ENCODE measurements around the gene FAM180A.
"Not testable (repeated sequence)": the region's sequence is repeated elsewhere in the genome, so short reads cannot be mapped to it uniquely, and the experiment has no call there.

FAM180A gene

GRCh38 chr7:135711139-135711469, 37.5 kb downstream of the FAM180A start:
- DNase-seq = no peak

- peak; percentile 33 for DNase-seq
These were observed 38.0 kb downstream of the FAM180A start for GRCh38 chr7:135710417-135711138.

DNA sequence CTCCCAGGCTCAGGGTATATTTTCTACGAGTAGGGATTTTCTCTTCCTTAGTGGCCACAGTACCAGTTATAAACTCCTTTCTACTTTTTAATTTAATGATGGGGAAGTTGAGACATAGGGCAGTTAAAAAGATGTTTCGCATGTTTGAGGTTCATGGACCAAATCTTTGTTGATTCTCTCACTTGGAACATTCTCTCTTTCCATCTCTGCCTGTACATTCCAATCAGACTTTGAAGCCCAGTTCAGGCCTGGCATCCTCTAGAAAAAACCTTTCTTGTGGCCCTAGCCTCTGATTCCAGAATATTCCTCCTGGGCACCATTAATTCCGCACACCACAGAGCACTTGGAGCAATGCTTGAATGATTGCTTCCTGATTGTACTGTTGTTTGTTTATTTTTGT, 39.1 kb downstream of the FAM180A start:
- DNase-seq = no peak

DNA sequence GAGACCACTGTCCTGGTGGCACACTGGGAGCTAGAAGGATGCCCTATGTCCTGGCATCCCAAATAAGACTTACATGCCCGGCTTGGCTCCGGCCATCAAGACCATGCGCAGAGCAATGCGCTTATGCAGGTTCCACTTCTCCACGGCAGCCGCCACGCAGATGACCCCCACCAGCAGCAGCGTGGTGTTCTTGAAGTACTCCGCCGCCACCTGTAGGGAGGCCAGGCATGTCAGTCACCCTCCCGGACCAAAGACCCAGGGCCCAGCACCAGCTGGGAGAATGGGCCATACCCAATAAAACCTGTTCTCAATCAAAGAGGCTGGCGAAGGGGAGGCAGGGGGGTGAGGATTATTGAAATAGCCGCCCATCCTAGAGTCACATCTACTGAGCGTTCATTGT, 40.6 kb downstream of the FAM180A start:
- no peak for DNase-seq

GRCh38 chr7:135707570-135707966, 41.0 kb downstream of the FAM180A start:
- no peak for DNase-seq

DNA sequence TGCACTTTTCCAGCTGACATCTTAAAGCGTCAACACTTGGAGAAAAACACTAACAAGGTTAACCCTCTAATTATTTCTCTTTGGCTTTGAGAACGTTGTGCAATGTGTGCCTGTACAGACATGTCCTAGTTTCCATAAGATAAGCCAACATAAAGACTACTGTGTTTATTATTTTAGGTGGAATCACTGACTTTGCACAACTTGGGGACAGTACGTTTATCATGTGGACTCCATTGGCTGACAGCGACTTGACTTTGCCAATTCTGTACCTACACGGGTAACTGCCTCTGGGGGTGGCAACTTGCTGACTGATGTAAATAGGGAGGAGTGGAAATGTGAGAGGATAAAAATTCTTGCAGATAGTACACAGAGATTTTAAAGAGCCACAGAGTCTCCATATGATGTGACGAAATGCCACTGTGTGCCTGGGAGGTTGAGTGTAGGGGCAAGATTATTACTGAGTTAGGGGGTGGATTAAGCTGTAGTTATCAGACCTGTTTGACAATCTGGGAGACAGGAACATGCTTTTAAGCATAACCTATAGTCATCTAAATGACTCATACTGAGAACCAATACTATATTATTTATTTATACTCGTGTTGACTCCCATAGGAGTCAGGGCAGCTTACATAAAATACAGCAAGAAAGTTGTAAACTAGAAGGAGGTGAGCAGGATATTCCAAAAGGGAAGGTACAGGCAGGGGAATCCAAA, 41.6 kb downstream of the FAM180A start:
- no peak for DNase-seq

GRCh38 chr7:135706038-135706742, 42.4 kb downstream of the FAM180A start:
- DNase-seq = no peak

DNA sequence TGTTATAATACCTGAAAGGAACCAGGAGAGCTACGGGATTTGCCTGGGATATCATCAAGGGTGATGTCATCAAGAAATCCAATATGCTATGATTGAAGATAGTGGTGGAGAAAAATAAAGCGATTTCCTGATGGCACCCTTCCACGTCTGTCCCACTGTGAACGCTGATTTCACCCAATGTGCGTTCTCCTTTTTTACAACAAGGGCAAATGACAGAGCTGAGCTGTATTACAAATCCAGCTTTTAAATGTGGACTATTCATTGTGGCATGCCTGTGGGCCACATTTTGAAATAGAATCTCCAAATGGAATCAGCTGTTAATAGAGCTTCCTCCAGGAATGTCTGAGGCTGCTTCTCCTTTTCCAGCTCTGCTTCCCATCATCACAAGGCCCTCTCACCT, 43.9 kb downstream of the FAM180A start:
- DNase-seq = no peak

DNA sequence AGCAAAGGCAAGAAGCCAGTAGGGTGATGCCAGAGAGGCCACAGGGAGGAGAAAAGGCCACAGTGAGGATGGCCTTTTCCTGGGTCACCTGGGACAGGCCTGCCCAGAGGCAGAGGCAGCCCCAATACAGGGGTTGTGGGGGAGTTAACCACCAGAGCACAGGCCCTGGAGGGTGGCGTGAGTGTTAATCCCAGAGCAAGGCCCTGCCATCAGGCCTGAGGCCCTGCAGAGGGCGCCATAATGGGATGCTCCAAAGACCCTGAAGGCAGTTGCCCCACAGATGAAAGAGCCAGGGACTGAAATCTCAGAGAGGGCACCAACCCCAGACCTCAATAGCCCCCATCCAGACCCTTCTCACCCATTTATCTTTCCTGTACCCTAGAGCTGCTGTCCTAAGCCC, 44.5 kb downstream of the FAM180A start:
- no peak for DNase-seq

DNA sequence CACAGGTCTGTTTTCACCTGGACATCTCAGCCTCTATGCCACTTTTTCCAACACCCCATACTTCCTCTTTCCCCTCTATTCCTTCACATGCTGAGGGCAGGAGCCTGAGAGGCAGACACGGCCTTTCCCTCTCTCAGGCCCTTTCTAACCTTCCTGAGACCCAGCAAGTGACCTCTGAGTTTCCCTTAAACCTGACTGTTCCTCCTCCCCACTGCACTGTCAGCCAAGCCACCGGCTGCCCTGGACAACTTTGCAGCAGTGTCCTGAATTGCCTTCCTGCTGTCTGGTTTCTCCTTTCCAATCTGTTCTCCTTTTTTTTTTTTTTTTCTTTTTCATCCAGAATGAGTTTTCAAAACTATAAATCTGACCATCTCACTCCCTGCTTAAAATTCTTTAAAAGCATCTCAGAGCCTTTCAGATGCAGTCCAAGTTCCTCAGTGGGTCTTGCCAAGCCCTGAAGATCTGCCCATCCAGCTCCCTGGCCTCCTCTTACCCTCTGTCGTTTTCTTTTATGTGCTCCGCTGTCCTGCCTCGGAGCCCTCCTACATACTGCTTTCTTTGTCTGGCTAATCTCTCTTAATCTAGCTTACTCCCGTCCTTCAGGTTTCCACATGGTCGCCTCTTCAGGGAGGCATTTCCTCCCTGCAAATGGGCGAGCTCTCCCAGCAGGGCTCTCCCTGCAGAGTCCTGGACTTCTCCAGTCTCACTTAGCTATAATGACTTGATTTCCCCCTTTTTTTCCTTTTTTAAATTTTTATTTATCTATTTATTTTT, 51.1 kb downstream of the FAM180A start:
- no peak for DNase-seq

DNA sequence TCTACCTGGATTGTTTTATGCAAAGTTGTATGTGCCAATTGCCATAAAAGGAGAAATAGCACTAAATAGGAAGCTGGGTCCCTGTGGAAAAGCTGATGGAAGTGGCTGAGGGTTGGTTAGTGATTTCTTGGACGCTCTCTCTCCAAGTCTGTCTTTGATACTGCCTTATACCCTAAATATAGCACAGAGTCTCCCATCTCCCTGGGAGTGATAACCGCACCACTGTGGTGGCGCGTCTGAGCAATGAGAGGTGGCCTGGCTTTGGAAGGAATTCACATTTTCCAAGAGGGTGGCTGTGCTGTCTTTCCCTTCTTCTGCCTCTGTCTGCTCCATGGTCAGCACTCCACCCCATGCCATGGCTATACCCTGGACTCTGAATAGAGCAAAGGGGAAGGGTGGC, 55.1 kb downstream of the FAM180A start:
- no peak for DNase-seq

DNA sequence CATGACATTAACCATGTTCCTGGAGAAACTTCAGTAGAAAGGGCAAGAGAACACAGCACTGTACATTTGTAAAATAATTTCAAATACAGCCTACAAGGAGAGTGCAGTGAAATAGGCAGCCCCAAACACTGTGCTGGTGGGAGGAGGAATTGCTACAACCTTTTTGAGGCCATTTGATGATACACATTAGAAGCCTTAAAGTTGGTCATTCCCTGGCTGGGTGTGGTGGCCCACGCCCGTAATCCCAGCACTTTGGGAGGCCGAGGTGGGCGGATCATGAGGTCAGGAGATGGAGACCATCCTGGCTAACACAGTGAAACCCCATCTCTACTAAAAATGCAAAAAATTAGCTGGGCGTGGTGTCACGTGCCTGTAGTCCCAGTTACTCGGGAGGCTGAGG, 56.0 kb downstream of the FAM180A start:
- DNase-seq = not testable (repeated sequence)

DNA sequence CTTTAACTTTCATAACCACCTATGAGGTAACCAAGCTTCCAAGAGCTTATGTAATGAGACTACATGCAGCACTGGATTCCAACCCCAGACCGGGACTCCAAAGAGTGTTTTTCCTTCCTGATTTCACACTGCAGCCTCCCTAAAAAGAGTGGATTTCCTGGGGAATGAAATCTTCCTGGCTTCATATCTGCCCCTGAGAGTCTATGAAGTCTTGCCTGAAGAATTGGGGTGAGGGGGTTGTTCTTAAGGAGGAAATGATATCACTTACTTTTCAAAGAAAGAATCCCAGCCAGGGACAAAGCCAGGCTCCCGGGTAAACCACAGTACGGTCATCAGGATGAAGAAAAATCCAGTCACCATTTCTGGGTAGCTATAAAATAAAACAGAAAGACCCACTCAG, 56.6 kb downstream of the FAM180A start:
- DNase-seq = no peak

- DNase-seq = no peak
These were observed 58.0 kb downstream of the FAM180A start for GRCh38 chr7:135690566-135690965.

DNA sequence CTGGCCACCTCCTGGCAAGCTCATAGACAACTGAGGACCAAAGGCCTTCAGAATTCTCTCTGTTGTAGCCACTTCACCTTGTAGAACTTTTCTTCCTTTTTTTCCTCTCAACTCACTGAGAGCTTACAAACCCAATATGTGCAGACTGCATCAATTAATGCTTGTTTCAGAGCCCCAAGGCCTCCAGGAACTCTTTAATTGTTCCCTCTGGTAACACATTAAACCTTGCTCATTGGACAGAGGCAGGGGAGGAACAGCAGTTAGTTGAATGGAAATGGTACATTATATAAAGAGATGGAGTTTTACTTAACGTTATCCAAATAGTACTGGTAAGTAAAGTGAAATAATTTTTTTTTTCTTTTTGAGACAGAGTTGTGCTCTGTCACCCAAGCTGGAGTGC, 61.1 kb downstream of the FAM180A start:
- no peak for DNase-seq

DNA sequence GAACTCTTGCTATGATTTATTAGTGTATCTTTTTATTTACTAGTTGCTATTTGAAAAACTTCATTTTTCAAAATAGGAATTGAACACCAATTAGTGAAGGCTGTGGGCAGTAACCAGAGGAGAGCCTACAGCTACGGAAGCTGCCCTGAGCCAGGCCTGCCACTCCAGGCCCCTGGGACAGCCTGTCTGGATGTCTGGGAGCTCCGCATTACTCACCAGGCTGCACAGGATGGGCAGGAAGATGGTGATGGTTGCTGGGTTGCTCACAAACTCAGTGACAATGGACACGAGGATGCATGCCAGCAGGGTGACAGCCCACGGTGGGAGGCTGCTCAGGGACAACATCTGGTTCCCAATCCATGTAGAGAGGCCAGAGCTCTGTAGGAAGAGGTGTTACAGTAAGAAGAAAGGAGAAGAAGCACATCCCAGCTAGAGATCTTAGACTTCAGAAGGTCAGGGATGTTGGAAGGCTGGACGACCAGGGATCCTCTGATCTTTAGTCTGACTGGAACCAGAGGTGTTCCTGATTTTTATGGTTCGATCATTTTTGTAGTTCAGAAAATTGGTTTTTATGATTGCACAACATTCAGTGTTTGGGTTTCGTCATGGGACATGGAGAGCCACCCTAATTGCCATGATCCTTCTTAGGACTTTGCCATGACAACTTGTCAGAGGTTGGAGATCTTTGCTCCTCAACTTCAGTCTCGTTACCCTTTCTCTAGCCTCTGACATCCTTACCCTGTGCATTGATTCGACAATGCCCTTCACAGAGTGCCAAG, 63.1 kb downstream of the FAM180A start:
- DNase-seq = no peak

GRCh38 chr7:135684699-135685098, 63.9 kb downstream of the FAM180A start:
- no peak for DNase-seq

DNA sequence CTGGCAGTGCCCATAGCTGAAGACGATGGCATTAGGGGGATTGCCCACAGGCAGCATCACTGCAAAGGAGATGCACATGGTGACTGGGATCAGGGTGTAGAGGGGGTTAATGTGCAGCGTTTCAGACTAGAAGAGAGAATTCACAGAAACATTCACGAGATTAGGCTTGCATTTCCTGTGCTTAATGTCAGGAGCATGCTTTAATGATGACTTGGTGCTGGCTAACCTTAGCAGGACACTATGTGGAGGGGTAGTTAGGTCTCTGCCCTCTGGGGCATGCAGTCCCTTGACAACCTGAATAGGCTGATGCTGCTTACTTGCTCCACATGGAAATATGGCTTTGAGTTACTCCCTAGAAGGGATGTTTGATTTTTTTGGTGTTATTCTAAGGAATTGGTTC, 64.5 kb downstream of the FAM180A start:
- DNase-seq = no peak

GRCh38 chr7:135683609-135684008, 65.0 kb downstream of the FAM180A start:
- no peak for DNase-seq

DNA sequence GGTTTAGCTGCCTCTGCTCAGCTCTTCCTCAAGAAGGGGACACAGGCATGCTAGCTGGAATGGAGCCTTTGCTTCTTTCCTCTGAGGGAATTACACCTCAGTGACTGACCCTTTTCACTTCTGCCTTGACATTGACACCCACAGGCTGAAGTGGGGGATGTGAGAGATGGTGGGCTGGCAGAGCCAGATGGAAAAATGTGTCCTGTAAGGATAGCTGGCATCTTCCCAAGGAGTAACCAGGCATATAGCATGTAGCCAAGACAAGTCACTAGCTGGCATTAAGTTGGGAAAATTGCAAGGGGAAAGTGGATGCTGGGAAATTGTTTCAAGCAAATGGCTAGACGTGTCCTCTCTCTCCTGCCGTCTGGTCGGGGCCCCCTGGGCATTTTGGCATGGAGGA, 66.4 kb downstream of the FAM180A start:
- no peak for DNase-seq

DNA sequence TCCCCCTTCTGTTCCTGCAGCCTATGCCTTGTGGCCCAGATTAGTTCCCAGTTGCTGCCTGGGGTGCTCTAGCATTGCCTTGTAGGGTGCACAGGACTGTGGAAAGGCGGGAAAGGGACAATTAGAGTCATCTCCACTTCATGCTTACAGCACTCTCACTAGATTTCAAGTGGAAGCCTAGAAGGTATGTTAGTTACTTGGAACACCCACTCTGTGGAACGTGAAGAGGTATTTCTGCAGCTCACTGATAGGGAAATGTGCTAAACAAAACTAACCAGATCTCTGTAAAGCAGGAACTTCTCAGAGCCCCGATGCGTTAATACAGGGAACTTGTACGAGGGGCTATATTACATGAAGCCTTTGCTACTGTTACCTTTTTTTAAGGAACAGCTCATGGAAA, 66.9 kb downstream of the FAM180A start:
- DNase-seq = no peak

Measured in 8988T (cell line).